ENCODE measurements around the gene PCDHB4.
"Not testable (repeated sequence)": the region's sequence is repeated elsewhere in the genome, so short reads cannot be mapped to it uniquely, and the experiment has no call there.

The PCDHB4 gene

GRCh38 chr5:141127305-141127704 lies 5.7 kb downstream of the PCDHB4 start:
- no peak overlapping the region for H3K4me3 ChIP-seq (ENCODE audit: low read depth, low read length)
- TF ChIP-seq CTCF (conservative IDR thresholded peaks at IDR 0.05; ENCODE audit: low read depth, low read length), result no peak
- DNase-seq (ENCODE audit: low read depth), result no peak

- peak; percentile 1 for DNase-seq (ENCODE audit: low read depth)
- H3K4me3 ChIP-seq (ENCODE audit: low read depth, low read length), result peak within 1 kb of the TSS; percentile 24
- peak; percentile 29 for TF ChIP-seq CTCF (conservative IDR thresholded peaks at IDR 0.05; ENCODE audit: low read depth, low read length)
These were observed 13.6 kb downstream of the PCDHB4 start, which contains the start of gene PCDHB5 for GRCh38 chr5:141135030-141135717. TSS of gene PCDHB5 (plus strand) at chr5:141135206. CDS start at chr5:141135435, 229 bp downstream.

- DNase-seq (ENCODE audit: low read depth), result no peak
- no peak overlapping the region for H3K4me3 ChIP-seq (ENCODE audit: low read depth, low read length)
- no peak for TF ChIP-seq CTCF (conservative IDR thresholded peaks at IDR 0.05; ENCODE audit: low read depth, low read length)
These were observed 14.2 kb downstream of the PCDHB4 start for GRCh38 chr5:141135718-141136266.

- H3K4me3 ChIP-seq (ENCODE audit: low read depth, low read length); DNase-seq (ENCODE audit: low read depth): not testable (repeated sequence)
These were observed 15.7 kb downstream of the PCDHB4 start for GRCh38 chr5:141137346-141137745.

- no peak for TF ChIP-seq CTCF (conservative IDR thresholded peaks at IDR 0.05; ENCODE audit: low read depth, low read length)
- peak; percentile 2 for DNase-seq (ENCODE audit: low read depth)
- no peak within 1 kb of the TSS for H3K4me3 ChIP-seq (ENCODE audit: low read depth, low read length)
These were observed 28.2 kb downstream of the PCDHB4 start, which contains the start of gene PCDHB6 for GRCh38 chr5:141149812-141150211. TSS of gene PCDHB6 (plus strand) at chr5:141150057. CDS start at chr5:141150258, 201 bp downstream.

GRCh38 chr5:141150224-141150992 lies 28.8 kb downstream of the PCDHB4 start:
- no peak for TF ChIP-seq CTCF (conservative IDR thresholded peaks at IDR 0.05; ENCODE audit: low read depth, low read length)
- no peak overlapping the region for H3K4me3 ChIP-seq (ENCODE audit: low read depth, low read length)
- no peak for DNase-seq (ENCODE audit: low read depth)

- no peak overlapping the region for H3K4me3 ChIP-seq (ENCODE audit: low read depth, low read length)
- no peak for DNase-seq (ENCODE audit: low read depth)
- TF ChIP-seq CTCF (conservative IDR thresholded peaks at IDR 0.05; ENCODE audit: low read depth, low read length), result no peak
These were observed 29.3 kb downstream of the PCDHB4 start for GRCh38 chr5:141150993-141151325.

- H3K4me3 ChIP-seq (ENCODE audit: low read depth, low read length); DNase-seq (ENCODE audit: low read depth): not testable (repeated sequence)
These were observed 30.0 kb downstream of the PCDHB4 start for GRCh38 chr5:141151632-141152031.

- H3K4me3 ChIP-seq (ENCODE audit: low read depth, low read length); DNase-seq (ENCODE audit: low read depth): not testable (repeated sequence)
These were observed 30.5 kb downstream of the PCDHB4 start for GRCh38 chr5:141152096-141152495.

Data from choroid plexus epithelial cell (primary cell).